Progenitor cell of endocrine pancreas (in vitro differentiated cells): ENCODE measurements around the gene ATG4C. TPM values are rescaled to one million over a fixed set of nuclear protein-coding genes. Genes with fewer than 3 reads are reported as not detected.

Experiments used
- DNase-seq: peaks from one replicate; pipeline ENCODE4 v3.0.0; 2021; ENCODE audit warnings: low spot score; ENCODE audit not compliant: unreplicated experiment
- H3K27ac Mint-ChIP-seq: 2 replicates; pipeline ENCODE4 v1.8.0; 2021; ENCODE audit warnings: mild to moderate bottlenecking, moderate library complexity, mixed read lengths
- H3K27me3 Mint-ChIP-seq: 2 replicates; pipeline ENCODE4 v1.8.0; 2021; ENCODE audit warnings: mixed read lengths
- H3K36me3 Mint-ChIP-seq: 2 replicates; pipeline ENCODE4 v1.8.0; 2022; ENCODE audit warnings: mixed read lengths; ENCODE audit not compliant: insufficient read depth
- H3K4me1 Mint-ChIP-seq: 2 replicates; pipeline ENCODE4 v1.8.0; 2021; ENCODE audit warnings: low read depth, mixed read lengths
- H3K4me3 Mint-ChIP-seq: 2 replicates; pipeline ENCODE4 v1.8.0; 2021; ENCODE audit warnings: low read depth, mild to moderate bottlenecking, moderate library complexity, mixed read lengths
- H3K9me3 Mint-ChIP-seq: 2 replicates; pipeline ENCODE4 v1.8.0; 2021; ENCODE audit warnings: low read depth, mixed read lengths
- total RNA-seq: library from RNA; stranded (reverse); gene quantifications from 2 replicates; pipeline ENCODE4 v1.2.1, GENCODE V29; 2021
- TF ChIP-seq, protein P1 (sequence below): fragments of 200-600 bp; sonication (generic); IDR thresholded peaks from one replicate; pipeline ENCODE4 v1.5.0; 2021; ENCODE audit warnings: antibody characterized with exemption, mild to moderate bottlenecking; ENCODE audit not compliant: unreplicated experiment

Gene ATG4C
- total RNA-seq, 1 donor from 2014 or later: 13.0 TPM

- no peak for DNase-seq
- Mint-ChIP-seq H3K27me3 (peaks cover 2% of the 10 kb centered on the region), H3K36me3 (no peaks in the 10 kb centered on the region)
Measured at GRCh38 chr1:62900566-62900965, 116.6 kb downstream of the ATG4C start.

GRCh38 chr1:62901650-62902049, 117.7 kb downstream of the ATG4C start:
- DNase-seq: no peak
- TF ChIP-seq, protein P1, sequence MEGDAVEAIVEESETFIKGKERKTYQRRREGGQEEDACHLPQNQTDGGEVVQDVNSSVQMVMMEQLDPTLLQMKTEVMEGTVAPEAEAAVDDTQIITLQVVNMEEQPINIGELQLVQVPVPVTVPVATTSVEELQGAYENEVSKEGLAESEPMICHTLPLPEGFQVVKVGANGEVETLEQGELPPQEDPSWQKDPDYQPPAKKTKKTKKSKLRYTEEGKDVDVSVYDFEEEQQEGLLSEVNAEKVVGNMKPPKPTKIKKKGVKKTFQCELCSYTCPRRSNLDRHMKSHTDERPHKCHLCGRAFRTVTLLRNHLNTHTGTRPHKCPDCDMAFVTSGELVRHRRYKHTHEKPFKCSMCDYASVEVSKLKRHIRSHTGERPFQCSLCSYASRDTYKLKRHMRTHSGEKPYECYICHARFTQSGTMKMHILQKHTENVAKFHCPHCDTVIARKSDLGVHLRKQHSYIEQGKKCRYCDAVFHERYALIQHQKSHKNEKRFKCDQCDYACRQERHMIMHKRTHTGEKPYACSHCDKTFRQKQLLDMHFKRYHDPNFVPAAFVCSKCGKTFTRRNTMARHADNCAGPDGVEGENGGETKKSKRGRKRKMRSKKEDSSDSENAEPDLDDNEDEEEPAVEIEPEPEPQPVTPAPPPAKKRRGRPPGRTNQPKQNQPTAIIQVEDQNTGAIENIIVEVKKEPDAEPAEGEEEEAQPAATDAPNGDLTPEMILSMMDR: no peak
- no peaks in the 10 kb centered on the region for H3K9me3 Mint-ChIP-seq
- no peak overlapping the region for H3K27ac Mint-ChIP-seq
- no peaks in the 10 kb centered on the region for H3K36me3 Mint-ChIP-seq
- no peak overlapping the region for H3K4me3 Mint-ChIP-seq
- peaks cover 3% of the 10 kb centered on the region for H3K4me1 Mint-ChIP-seq
- no peaks in the 10 kb centered on the region for H3K27me3 Mint-ChIP-seq

More at GRCh38 chr1:62900566-62900965, 116.6 kb downstream of the ATG4C start:
- Mint-ChIP-seq H3K4me1 (peaks cover 3% of the 10 kb centered on the region), H3K4me3 (no peak overlapping the region), H3K27ac (no peak overlapping the region), H3K9me3 (no peaks in the 10 kb centered on the region)
- TF ChIP-seq, protein P1: no peak

GRCh38 chr1:62903522-62903921, 119.6 kb downstream of the ATG4C start:
- no peaks in the 10 kb centered on the region for H3K4me1 Mint-ChIP-seq
- no peaks in the 10 kb centered on the region for H3K27me3 Mint-ChIP-seq
- H3K9me3 Mint-ChIP-seq: no peaks in the 10 kb centered on the region
- H3K4me3 Mint-ChIP-seq: no peak overlapping the region
- TF ChIP-seq, protein P1: no peak
- DNase-seq: no peak
- no peaks in the 10 kb centered on the region for H3K36me3 Mint-ChIP-seq
- H3K27ac Mint-ChIP-seq: no peak overlapping the region

DNA sequence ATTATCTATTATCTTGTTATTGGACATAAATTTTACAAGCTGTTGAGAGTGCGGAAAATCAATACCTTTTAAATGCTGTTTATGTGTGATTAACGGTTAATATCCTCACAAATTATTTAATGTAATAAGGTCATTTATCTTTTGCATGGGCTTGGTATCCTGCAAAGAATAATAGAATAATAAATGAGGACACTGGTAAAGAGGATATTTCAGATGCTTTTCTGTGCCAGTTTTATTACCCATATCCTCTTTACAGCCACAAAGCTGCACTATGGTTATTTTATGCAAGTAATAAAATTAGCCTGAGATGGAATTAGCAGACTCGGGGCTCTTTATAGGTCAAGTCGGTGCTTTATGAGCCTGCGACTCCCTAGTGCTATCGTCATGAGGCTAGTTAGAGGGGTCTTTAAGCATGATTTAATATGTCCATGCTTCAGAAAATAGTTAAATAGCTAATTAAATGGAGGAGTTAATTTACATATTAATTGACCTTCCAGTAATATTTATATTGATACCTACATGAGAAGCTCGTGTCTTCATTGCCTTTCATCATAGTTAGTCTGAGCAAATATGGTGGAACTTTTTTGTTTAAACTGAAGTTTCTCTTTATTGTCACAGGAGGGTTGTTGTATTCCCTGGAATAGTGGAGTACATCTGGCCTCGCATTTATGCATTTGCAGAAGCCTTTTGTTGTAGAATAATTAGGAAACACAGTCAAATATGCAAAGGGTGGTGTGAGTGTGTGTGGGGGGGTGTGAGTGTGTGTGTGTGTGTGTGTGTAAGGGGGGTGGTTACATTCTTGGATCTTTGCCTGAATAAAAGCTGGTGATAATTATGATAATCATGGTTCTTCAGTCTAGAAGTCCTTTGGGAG, 120.3 kb downstream of the ATG4C start:
- Mint-ChIP-seq H3K36me3 (no peaks in the 10 kb centered on the region), H3K4me3 (no peak overlapping the region), H3K4me1 (no peaks in the 10 kb centered on the region), H3K27ac (no peak overlapping the region), H3K27me3 (no peaks in the 10 kb centered on the region), H3K9me3 (no peaks in the 10 kb centered on the region)
- TF ChIP-seq, protein P1: no peak
- DNase-seq: no peak

DNA sequence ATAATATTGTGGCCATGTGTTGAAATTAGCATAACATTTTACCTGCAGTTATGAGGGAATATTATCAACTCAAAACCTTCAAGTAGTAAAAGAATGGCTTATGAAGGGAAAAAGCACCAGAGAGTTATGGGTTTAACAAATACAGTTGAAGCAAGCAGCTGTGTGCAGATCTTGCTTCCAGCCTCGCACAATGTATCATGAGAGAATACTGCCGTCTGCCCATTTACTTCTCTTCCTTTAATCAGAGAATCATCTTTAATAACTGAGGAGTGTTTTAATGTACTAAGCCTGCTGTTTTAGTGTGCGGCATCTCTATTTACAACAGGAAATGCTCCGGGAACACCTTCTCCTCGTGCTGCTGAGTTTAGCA, 120.9 kb downstream of the ATG4C start:
- H3K27ac Mint-ChIP-seq: no peak overlapping the region
- H3K9me3 Mint-ChIP-seq: no peaks in the 10 kb centered on the region
- H3K27me3 Mint-ChIP-seq: no peaks in the 10 kb centered on the region
- no peak overlapping the region for H3K4me3 Mint-ChIP-seq
- H3K4me1 Mint-ChIP-seq: no peaks in the 10 kb centered on the region
- TF ChIP-seq, protein P1: no peak
- H3K36me3 Mint-ChIP-seq: no peaks in the 10 kb centered on the region
- DNase-seq: no peak
